ENCODE results near the gene NAXD. TPM values are rescaled to one million over a fixed set of nuclear protein-coding genes. Genes with fewer than 3 reads are reported as not detected.
"Not testable (repeated sequence)": the region's sequence is repeated elsewhere in the genome, so short reads cannot be mapped to it uniquely, and the experiment has no call there.

NAXD gene
- total RNA-seq, 1 donor from 2014 or later, result 25.6 TPM

- DNase-seq (ENCODE audit: low read depth), result no peak
- H3K27me3 ChIP-seq (ENCODE audit: control insufficient read depth, insufficient read depth, low read length), result no peaks in the 10 kb centered on the region
- H3K36me3 ChIP-seq (ENCODE audit: control insufficient read depth, insufficient read depth, low read length), result no peaks in the 10 kb centered on the region
- no peak overlapping the region for H3K4me3 ChIP-seq (ENCODE audit: low read depth, low read length)
- TF ChIP-seq CTCF (IDR thresholded peaks at IDR 0.05; ENCODE audit: insufficient read depth, low read length, poor library complexity, severe bottlenecking), result no peak
Observed at GRCh38 chr13:110652764-110653163, 37.4 kb downstream of the NAXD start.

GRCh38 chr13:110653271-110653670, 37.9 kb downstream of the NAXD start:
- DNase-seq (ENCODE audit: low read depth), result no peak
- Histone ChIP-seq H3K36me3 (ENCODE audit: control insufficient read depth, insufficient read depth, low read length) (no peaks in the 10 kb centered on the region), H3K27me3 (ENCODE audit: control insufficient read depth, insufficient read depth, low read length) (no peaks in the 10 kb centered on the region), H3K4me3 (ENCODE audit: low read depth, low read length) (no peak overlapping the region)
- no peak for TF ChIP-seq CTCF (IDR thresholded peaks at IDR 0.05; ENCODE audit: insufficient read depth, low read length, poor library complexity, severe bottlenecking)

- Histone ChIP-seq H3K4me3 (ENCODE audit: low read depth, low read length) (no peak overlapping the region), H3K36me3 (ENCODE audit: control insufficient read depth, insufficient read depth, low read length) (no peaks in the 10 kb centered on the region), H3K27me3 (ENCODE audit: control insufficient read depth, insufficient read depth, low read length) (no peaks in the 10 kb centered on the region)
- no peak for DNase-seq (ENCODE audit: low read depth)
- TF ChIP-seq CTCF (IDR thresholded peaks at IDR 0.05; ENCODE audit: insufficient read depth, low read length, poor library complexity, severe bottlenecking), result no peak
Observed at GRCh38 chr13:110653851-110654250, 38.5 kb downstream of the NAXD start.

GRCh38 chr13:110657196-110657595, 41.9 kb downstream of the NAXD start:
- no peaks in the 10 kb centered on the region for H3K36me3 ChIP-seq (ENCODE audit: control insufficient read depth, insufficient read depth, low read length)

GRCh38 chr13:110658218-110658911, 43.0 kb downstream of the NAXD start:
- H3K27me3 ChIP-seq (ENCODE audit: control insufficient read depth, insufficient read depth, low read length); H3K36me3 ChIP-seq (ENCODE audit: control insufficient read depth, insufficient read depth, low read length); H3K4me3 ChIP-seq (ENCODE audit: low read depth, low read length); DNase-seq (ENCODE audit: low read depth): not testable (repeated sequence)

More at GRCh38 chr13:110657196-110657595, 41.9 kb downstream of the NAXD start:
- no peak overlapping the region for H3K4me3 ChIP-seq (ENCODE audit: low read depth, low read length)
- no peak for TF ChIP-seq CTCF (IDR thresholded peaks at IDR 0.05; ENCODE audit: insufficient read depth, low read length, poor library complexity, severe bottlenecking)
- H3K27me3 ChIP-seq (ENCODE audit: control insufficient read depth, insufficient read depth, low read length), result no peaks in the 10 kb centered on the region
- DNase-seq (ENCODE audit: low read depth), result no peak

- Histone ChIP-seq H3K4me3 (ENCODE audit: low read depth, low read length) (no peak overlapping the region), H3K36me3 (ENCODE audit: control insufficient read depth, insufficient read depth, low read length) (peaks cover 2% of the 10 kb centered on the region), H3K27me3 (ENCODE audit: control insufficient read depth, insufficient read depth, low read length) (no peaks in the 10 kb centered on the region)
- no peak for DNase-seq (ENCODE audit: low read depth)
- no peak for TF ChIP-seq CTCF (IDR thresholded peaks at IDR 0.05; ENCODE audit: insufficient read depth, low read length, poor library complexity, severe bottlenecking)
Observed at GRCh38 chr13:110661256-110661655, 45.9 kb downstream of the NAXD start.

Measured in kidney epithelial cell (primary cell).